Transverse colon (tissue), 4 donors: ENCODE data around the gene PIGT.

ENCODE experiments used
- EP300 ChIP-seq: sonication (generic); formaldehyde crosslinking; IDR thresholded peaks from one replicate; pipeline ENCODE4 v1.6.1; 2017; ENCODE audit warnings: antibody characterized with exemption, low read depth
- POLR2A ChIP-seq: fragments of 450-650 bp; IDR thresholded peaks from one replicate; pipeline ENCODE4 v1.6.1; 2016; ENCODE audit warnings: antibody characterized with exemption, mild to moderate bottlenecking, moderate library complexity
- POLR2AphosphoS5 ChIP-seq, 3 donors: sonication (generic); formaldehyde crosslinking; IDR thresholded peaks; one replicate each; pipeline ENCODE4 v1.6.1; 2016; ENCODE audit warnings: antibody characterized with exemption in 3 of 3
- TF ChIP-seq, protein P1 (sequence below), 5 experiments: fragments of 200-600 bp in 3 of 5; fragments of 450-650 bp in 2 of 5; sonication (generic) in 3 of 5; IDR thresholded peaks; 1 replicate in 2 of 5; 2 replicates in 3 of 5; pipeline ENCODE4 v1.5.1; 2016 to 2017; ENCODE audit warnings: antibody characterized with exemption in 5 of 5, inconsistent platforms in 3 of 5, mild to moderate bottlenecking in 2 of 5, moderate library complexity in 1 of 5

DNA sequence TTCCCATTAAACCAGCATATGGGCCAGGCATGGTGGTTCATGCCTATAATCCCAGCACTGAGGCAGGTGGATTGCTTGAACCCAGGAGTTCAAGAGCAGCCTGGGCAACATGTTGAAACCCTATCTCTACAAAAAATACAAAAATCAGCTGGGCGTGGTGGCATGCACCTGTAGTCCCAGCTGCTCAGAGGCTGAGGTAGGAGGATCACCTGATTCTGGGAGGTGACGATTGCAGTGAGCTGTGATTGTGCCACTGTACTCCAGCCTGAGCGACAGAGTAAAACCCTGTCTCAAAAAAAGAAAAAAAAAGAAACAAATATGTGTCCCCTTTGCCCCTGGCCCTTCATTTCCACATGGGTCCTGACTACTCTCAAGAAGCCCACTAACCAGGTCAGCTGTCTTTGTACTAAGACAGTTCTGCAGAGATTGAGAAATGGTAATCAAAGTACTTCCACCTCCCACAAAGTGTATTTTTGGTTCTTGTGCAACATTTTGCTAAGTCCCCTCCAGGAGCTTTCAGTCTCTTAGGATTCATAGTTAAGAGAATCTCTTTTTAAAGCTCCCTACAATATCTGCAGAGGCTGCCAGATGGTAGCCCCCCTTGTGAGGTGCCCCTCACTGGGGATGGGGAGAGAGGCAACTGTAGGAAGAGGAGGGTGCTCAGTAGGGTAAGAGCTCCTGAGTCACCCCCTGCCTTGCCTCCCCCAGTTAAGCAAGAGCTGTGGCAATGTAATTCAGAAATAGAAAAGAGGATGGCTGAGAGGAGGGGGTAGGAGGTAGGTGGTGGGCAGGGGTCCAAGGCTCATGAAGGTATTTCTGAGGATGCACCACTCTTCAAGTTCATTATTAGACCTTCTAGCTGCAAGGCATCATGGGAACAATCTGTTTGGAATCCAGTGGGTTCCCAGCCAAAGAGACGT lies 37.1 kb downstream of the PIGT start:
- TF ChIP-seq POLR2AphosphoS5 (IDR thresholded peaks at IDR 0.05) (no peak), POLR2A (no peak), EP300 (no peak)
- TF ChIP-seq, protein P1, sequence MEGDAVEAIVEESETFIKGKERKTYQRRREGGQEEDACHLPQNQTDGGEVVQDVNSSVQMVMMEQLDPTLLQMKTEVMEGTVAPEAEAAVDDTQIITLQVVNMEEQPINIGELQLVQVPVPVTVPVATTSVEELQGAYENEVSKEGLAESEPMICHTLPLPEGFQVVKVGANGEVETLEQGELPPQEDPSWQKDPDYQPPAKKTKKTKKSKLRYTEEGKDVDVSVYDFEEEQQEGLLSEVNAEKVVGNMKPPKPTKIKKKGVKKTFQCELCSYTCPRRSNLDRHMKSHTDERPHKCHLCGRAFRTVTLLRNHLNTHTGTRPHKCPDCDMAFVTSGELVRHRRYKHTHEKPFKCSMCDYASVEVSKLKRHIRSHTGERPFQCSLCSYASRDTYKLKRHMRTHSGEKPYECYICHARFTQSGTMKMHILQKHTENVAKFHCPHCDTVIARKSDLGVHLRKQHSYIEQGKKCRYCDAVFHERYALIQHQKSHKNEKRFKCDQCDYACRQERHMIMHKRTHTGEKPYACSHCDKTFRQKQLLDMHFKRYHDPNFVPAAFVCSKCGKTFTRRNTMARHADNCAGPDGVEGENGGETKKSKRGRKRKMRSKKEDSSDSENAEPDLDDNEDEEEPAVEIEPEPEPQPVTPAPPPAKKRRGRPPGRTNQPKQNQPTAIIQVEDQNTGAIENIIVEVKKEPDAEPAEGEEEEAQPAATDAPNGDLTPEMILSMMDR (IDR thresholded peaks at IDR 0.05): no peak
